Heart left ventricle (tissue), 13 donors: ENCODE data around the gene SYT3.

Source experiments
- POLR2A ChIP-seq, 2 donors: fragments of 450-650 bp; IDR thresholded peaks; one replicate each; pipeline ENCODE4 v1.6.1; 2017; ENCODE audit warnings: antibody characterized with exemption in 2 of 2, mild to moderate bottlenecking in 2 of 2, moderate library complexity in 2 of 2
- TF ChIP-seq, protein P1 (sequence below), 12 donors: fragments of 200-600 bp; sonication (generic) in 4 of 12; IDR thresholded peaks; one replicate each; pipeline versions ENCODE4 v1.5.0 to v1.8.0; 2018 to 2022; ENCODE audit warnings: antibody characterized with exemption in 12 of 12, mild to moderate bottlenecking in 5 of 12
- donor health status: ischemic (EF 13 %, LVEDD 7.1; RV severe dilation, severe dysfunction).
- donor health status: DM: no; HTN: yes; CAD: no.
- donor health status: DM: no; HTN: no; CAD: no.
- donor health status: ischemic (EF 25% LVEDD 6.9; RV normal size, moderate dysfunction).
- donor health status: ischemic (EF 25% LVEDD 5.7; RV mildly dilated, moderate dysfunction).
- donor health status: ischemic (EF 35%, LVEDD 5.7; RV mildly dilated, moderate dysfunction).
- donor health status: nonischemic (EF 11% LVEDD 7.7; RV severe dilation, severe dysfunction).
- donor health status: DM: yes; HTN: yes; CAD: no.
- donor health status: PGD.
- donor health status: ischemic (EF 29% LVEDD 5.4; RV normal size, mild dysfunction).
- donor health status: nonischemic (EF 23%, LVEDD 6.1; RV moderate dilation, normal function).

DNA sequence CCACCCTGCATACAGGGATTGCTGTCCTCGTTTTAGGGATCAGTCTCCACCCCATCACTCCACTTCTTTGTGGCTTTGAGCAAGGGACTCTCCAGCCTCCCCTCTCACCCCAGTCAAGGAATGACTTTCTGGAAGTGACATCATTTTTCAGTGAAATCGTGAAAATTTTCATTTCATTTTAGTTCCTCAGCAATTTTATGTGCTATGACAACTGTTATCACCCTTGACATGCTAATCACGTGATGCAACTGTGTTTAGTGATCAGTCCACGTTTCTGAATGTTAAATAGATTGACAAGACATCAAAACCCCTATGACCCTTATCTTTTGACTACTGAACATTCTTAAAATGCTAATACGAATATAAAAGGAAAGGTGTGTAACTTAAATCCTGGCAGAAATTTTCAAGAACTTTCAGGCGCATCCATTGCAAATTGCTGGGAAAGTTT is 17.6 kb upstream of the SYT3 start:
- TF ChIP-seq, protein P1, sequence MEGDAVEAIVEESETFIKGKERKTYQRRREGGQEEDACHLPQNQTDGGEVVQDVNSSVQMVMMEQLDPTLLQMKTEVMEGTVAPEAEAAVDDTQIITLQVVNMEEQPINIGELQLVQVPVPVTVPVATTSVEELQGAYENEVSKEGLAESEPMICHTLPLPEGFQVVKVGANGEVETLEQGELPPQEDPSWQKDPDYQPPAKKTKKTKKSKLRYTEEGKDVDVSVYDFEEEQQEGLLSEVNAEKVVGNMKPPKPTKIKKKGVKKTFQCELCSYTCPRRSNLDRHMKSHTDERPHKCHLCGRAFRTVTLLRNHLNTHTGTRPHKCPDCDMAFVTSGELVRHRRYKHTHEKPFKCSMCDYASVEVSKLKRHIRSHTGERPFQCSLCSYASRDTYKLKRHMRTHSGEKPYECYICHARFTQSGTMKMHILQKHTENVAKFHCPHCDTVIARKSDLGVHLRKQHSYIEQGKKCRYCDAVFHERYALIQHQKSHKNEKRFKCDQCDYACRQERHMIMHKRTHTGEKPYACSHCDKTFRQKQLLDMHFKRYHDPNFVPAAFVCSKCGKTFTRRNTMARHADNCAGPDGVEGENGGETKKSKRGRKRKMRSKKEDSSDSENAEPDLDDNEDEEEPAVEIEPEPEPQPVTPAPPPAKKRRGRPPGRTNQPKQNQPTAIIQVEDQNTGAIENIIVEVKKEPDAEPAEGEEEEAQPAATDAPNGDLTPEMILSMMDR (IDR thresholded peaks at IDR 0.05): no peak
- TF ChIP-seq POLR2A (IDR thresholded peaks at IDR 0.05): no peak
